GM06990 (cell line): ENCODE results near the gene HOXB6.

Experiments
- DNase-seq: peaks from one replicate; pipeline ENCODE4 v3.0.0-alpha.2; 2011; ENCODE audit not compliant: insufficient read length; ENCODE audit errors: extremely low read depth
- H3K27me3 ChIP-seq: replicated peaks from 2 replicates; pipeline ENCODE4 v1.6.0; 2011; ENCODE audit warnings: low read length; ENCODE audit not compliant: control insufficient read depth, insufficient read depth
- H3K36me3 ChIP-seq: 2 replicates; pipeline ENCODE4 v1.5.1; 2011; ENCODE audit warnings: low read length; ENCODE audit not compliant: control insufficient read depth, insufficient read depth
- H3K4me3 ChIP-seq: replicated peaks from 2 replicates; pipeline ENCODE4 v1.5.1; 2011; ENCODE audit warnings: low read depth, mild to moderate bottlenecking, control low read depth, low read length
- CTCF ChIP-seq: IDR thresholded peaks from 2 replicates; pipeline ENCODE4 v1.5.1; 2011; ENCODE audit warnings: low read length, control low read depth, mild to moderate bottlenecking, inconsistent platforms; ENCODE audit not compliant: insufficient read depth, poor library complexity, severe bottlenecking

The HOXB6 gene

GRCh38 chr17:48565022-48565554 lies 39.7 kb downstream of the HOXB6 start:
- Histone ChIP-seq H3K36me3 (no peaks in the 10 kb centered on the region), H3K4me3 (no peak overlapping the region), H3K27me3 (no peaks in the 10 kb centered on the region)
- TF ChIP-seq CTCF: no peak
- no peak for DNase-seq

GRCh38 chr17:48564188-48565021 lies 40.4 kb downstream of the HOXB6 start:
- TF ChIP-seq CTCF: no peak
- no peak for DNase-seq
- Histone ChIP-seq H3K27me3 (no peaks in the 10 kb centered on the region), H3K36me3 (no peaks in the 10 kb centered on the region), H3K4me3 (no peak overlapping the region)

GRCh38 chr17:48563867-48564187 lies 41.0 kb downstream of the HOXB6 start:
- no peak for DNase-seq
- H3K36me3 ChIP-seq: no peaks in the 10 kb centered on the region
- no peak for TF ChIP-seq CTCF
- H3K4me3 ChIP-seq: no peak overlapping the region
- H3K27me3 ChIP-seq: no peaks in the 10 kb centered on the region

- Histone ChIP-seq H3K4me3 (no peak overlapping the region), H3K36me3 (no peaks in the 10 kb centered on the region), H3K27me3 (no peaks in the 10 kb centered on the region)
- no peak for DNase-seq
- TF ChIP-seq CTCF: no peak
Measured at GRCh38 chr17:48563385-48563838, 41.4 kb downstream of the HOXB6 start.

- no peak overlapping the region for H3K4me3 ChIP-seq
- H3K27me3 ChIP-seq: no peaks in the 10 kb centered on the region
- DNase-seq: no peak
- no peaks in the 10 kb centered on the region for H3K36me3 ChIP-seq
- no peak for TF ChIP-seq CTCF
Measured at GRCh38 chr17:48562934-48563333, 41.9 kb downstream of the HOXB6 start.
